Suprapubic skin (tissue), 3 donors: ENCODE data around the gene TBXAS1.

ENCODE experiments used
- POLR2AphosphoS5 ChIP-seq, 3 donors: sonication (generic); formaldehyde crosslinking; IDR thresholded peaks; one replicate each; pipeline ENCODE4 v1.6.1; 2017; ENCODE audit warnings: antibody characterized with exemption in 3 of 3
- TF ChIP-seq, protein P1 (sequence below), 2 donors: fragments of 200-600 bp in 1 of 2; fragments of 450-650 bp in 1 of 2; sonication (generic) in 1 of 2; IDR thresholded peaks; one replicate each; pipeline ENCODE4 v1.5.1; 2016 to 2019; ENCODE audit warnings: antibody characterized with exemption in 2 of 2, mild to moderate bottlenecking in 1 of 2, moderate library complexity in 1 of 2

DNA sequence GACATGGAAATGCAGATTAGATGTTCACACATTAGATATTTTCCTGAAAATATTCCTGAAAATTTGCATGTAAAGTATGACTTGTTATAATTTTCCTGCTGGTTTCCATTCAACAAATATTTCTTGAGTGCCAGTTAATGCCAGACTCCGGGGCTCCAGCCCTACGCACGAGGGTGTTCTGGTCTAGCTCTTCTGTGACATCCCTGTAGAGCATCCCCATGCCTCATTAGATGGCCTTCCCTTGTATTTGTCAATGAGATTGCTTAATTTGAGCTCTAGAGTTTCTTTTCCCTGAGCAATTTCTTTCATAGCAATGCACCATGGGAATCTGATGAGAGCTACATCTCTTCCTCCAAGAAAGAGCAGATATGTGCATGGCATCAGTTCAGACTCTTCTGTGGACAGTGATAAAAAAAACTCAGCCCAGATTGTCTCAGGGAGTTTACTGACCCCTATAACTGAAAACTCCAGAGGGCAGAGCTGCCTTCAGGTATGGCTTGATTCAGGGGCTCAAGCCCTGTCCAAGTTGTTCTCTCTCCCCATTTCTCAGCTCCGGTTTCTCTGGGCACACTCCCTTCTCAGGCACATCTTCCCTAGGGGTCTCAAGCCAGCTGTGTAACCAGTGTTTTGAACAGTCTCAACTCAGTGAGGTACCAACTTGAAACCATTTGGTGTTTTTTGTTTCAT is 137.0 kb downstream of the TBXAS1 start:
- no peak for TF ChIP-seq POLR2AphosphoS5 (IDR thresholded peaks at IDR 0.05)
- TF ChIP-seq, protein P1, sequence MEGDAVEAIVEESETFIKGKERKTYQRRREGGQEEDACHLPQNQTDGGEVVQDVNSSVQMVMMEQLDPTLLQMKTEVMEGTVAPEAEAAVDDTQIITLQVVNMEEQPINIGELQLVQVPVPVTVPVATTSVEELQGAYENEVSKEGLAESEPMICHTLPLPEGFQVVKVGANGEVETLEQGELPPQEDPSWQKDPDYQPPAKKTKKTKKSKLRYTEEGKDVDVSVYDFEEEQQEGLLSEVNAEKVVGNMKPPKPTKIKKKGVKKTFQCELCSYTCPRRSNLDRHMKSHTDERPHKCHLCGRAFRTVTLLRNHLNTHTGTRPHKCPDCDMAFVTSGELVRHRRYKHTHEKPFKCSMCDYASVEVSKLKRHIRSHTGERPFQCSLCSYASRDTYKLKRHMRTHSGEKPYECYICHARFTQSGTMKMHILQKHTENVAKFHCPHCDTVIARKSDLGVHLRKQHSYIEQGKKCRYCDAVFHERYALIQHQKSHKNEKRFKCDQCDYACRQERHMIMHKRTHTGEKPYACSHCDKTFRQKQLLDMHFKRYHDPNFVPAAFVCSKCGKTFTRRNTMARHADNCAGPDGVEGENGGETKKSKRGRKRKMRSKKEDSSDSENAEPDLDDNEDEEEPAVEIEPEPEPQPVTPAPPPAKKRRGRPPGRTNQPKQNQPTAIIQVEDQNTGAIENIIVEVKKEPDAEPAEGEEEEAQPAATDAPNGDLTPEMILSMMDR (IDR thresholded peaks at IDR 0.05), result no peak
